HL-60/S4 treated with phorbol 12-myristate 13-acetate at 8.2 ng/mL for 4 days and 3 days (cell line): ENCODE results near the gene AMH.
"Not testable (repeated sequence)": the region's sequence is repeated elsewhere in the genome, so short reads cannot be mapped to it uniquely, and the experiment has no call there.

Experiments used
- in situ Hi-C: fragments of 300-500 bp; cut with MboI; formaldehyde crosslinking; loops from 2 replicates; pipeline ENCODE4 v1.15.0; 2022; ENCODE audit warnings: low sequenced_read_pairs

AMH gene

GRCh38 chr19:2268480-2268830 lies 19.3 kb downstream of the AMH start:
- in situ Hi-C loops: no loop called here

GRCh38 chr19:2268861-2269243 lies 19.7 kb downstream of the AMH start:
- in situ Hi-C loops: no loop called here

DNA sequence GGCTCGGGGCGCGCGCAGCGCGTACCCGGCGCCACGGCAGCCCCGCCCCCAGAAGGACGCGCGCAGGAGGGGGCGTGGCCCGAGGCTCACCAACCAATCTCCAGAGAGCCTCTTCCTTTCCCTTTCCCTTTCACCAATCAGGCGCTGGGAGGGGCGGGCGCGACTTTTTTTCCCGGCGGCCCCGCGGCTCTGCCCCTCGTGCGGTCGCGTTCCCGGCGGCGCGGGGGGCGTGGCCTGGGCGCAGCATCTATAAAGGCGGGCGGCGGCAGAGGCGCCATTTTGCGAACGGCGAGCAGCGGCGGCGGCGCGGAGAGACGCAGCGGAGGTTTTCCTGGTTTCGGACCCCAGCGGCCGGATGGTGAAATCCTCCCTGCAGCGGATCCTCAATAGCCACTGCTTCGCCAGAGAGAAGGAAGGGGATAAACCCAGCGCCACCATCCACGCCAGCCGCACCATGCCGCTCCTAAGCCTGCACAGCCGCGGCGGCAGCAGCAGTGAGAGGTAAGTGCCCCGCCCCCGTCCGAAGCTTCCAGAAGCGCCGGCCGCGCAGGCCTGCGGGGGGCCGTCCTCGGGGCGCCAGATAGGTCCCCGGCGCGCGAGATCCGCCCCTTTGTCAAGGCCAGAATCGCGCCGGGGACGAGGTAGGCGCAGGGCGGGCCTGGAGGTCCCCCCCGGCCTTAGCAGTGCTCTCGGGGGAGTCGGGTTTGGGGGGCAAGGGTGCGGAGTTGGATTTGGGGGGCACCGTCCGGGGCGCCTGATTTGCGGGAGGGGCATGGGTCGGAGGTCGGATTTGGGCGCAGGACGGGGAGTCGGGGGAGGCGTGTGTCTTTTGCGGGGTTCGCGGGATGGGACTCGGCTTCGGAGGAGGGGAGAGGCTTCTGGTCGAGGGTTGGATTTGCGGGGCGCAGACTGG lies 20.4 kb downstream of the AMH start:
- in situ Hi-C loops: no loop called here

DNA sequence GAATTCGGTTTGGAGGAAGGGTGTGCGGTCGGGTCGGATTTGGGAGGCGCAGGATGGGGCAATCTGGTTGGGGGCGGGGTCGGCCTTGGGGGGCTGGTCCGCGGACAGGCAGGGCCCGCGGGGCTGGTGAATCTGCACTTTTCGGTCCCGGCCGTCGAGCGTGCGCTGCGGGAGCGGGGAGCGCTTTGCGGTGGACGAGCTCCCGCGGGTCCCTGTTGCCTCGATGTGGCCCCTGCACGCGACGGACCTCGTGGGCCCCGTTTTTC lies 21.0 kb downstream of the AMH start:
- in situ Hi-C loops: no loop called here

DNA sequence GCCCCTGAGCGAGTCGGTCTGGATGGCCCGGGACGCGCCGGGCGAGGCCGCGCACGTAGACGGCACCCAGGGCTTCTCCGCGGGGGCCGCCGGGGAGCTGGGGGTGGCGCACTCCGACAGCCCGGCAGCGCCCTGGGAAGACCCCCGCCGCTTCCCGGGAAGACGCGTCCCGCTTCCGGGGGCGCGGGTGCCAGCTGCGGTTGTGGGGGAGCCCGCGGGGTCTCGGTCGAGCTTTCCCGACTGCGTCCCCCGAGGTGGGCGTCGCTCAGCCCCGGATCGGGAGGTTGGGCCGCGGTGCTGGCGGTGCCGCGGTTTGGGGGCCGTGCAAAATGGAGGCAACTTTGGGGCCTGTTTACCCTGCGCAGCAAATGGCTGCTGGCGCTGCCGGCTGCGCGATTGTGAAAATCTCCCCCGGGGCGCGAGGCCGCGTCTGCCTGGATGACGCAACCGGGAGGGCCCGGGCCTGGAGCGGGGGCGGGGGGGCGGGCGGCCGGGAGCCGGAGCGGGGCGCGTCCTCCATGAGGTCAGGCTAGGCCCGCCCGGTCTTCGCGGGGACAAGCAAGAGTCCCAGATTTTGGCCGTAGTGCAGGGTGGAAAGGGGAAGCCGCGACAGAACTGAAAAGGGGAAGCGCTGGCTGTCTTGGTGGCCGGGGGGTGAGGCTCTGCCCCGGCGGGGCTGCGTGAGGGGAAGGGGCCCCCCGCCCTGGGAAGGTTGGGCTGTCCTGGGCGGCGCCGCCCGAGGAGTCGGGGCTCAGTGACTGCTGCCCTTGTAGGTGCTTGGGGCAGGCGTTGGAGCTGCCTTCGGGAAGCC lies 21.5 kb downstream of the AMH start:
- in situ Hi-C loops: no loop called here

GRCh38 chr19:2271234-2272103 lies 22.3 kb downstream of the AMH start:
- in situ Hi-C loops: no loop called here

DNA sequence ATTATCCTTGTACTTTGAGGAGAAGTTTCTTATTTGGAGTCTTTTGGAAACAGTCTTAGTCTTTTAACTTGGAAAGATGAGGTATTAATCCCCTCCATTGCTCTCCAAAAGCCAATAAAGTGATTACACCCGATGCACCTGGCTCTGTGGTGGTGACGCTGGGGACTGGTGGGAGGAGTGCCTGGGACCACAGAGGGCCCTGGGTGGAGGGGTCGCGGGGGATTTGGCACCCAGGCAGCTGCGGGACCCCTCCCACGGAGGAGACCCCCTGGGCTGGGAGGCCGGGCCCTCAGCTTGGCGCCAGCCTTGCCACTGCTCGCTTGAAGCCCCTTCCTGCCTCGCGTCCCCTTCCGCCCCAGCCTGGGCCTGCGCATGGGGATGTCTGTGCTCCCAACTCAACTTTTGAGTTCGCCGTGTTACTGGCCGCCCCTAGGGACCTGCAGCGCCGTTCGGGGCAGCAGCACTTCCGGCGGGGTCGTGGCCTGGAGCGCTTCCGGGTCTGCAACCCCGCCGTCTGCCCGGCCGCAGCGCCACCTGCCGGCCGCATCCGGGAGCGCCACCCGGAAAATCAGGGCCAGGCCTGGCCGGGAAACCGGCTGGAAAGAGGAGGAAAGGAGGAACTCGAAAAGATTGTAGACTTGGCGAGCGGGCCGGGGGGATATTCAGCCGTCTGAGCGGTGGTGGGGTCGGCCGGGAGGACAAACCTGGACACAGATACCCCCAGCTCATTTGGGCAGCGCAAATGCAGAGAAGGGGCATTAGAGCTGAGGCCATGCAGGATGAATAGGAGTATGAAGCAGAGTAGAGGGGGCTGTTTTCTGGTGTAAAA lies 24.4 kb downstream of the AMH start:
- in situ Hi-C loops: no loop called here

DNA sequence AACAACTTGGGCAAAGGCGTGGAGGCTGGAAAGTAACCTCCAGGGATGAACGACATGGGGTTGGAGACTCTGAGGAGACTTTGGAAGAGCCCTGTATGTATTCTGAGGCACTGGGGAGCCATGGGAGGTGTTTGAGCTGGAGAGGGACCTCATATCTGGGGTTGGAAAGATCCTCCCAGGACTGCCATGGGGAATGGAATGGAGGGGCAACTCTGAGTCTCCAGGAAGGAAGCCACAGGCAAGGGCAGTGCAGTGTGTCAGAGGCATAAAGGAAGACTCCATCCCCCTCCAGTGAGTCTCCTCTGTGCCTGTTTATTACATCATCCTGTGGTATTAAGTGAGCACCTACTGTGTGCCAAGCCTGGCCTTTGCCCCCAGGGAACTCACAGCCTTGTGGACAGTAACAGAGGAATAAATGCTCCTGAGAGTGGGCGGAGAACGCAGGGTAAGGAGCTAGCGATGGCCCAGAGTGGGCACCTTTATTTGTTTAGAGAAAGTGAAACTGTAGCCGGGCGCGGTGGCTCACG lies 25.1 kb downstream of the AMH start:
- in situ Hi-C loops: no loop called here

GRCh38 chr19:2274931-2275535 lies 25.9 kb downstream of the AMH start:
- in situ Hi-C loops: no loop called here

GRCh38 chr19:2275588-2276428 lies 26.7 kb downstream of the AMH start:
- in situ Hi-C loops: no loop called here

- in situ Hi-C loops: no loop called here
Observed at GRCh38 chr19:2276429-2276986, 27.4 kb downstream of the AMH start.

GRCh38 chr19:2277138-2277537 lies 28.0 kb downstream of the AMH start:
- in situ Hi-C loops: no loop called here

DNA sequence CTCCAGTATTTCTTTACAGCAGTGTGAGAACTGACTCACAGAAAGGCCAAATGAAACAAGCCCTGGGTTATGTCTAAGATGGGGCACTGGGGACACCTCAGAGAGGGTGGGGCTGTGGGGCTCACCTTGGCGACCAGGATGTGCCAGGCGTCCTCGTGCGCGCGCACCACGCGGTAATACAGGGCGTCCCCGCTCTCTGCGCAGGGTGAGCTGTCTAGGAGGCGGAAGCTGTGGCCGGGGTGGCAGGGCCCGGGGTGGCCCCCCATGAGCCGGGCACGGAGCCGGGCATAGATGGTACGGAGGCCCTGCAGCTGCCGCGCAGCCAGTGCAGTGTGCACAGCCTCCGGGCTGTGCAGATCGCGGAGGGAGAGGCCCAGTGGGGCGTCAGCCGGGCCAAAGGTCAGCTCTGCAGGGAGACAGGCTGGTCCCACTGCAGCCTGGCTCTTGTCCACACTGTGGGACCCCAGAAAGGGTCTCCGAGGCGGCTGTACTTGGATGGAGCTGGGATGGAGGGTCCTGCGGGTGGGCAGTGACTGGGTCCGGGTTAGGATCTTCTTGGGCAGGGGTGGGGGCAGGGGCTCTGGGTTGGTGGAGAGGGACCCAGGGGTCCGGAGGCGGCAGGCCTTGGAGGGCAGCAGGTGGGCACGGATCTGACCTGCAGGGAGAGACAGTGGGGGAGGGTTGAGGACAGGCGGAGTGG lies 29.5 kb downstream of the AMH start:
- in situ Hi-C loops: no loop called here

- in situ Hi-C loops: no loop called here
Observed at GRCh38 chr19:2280633-2281264, 31.6 kb downstream of the AMH start.

DNA sequence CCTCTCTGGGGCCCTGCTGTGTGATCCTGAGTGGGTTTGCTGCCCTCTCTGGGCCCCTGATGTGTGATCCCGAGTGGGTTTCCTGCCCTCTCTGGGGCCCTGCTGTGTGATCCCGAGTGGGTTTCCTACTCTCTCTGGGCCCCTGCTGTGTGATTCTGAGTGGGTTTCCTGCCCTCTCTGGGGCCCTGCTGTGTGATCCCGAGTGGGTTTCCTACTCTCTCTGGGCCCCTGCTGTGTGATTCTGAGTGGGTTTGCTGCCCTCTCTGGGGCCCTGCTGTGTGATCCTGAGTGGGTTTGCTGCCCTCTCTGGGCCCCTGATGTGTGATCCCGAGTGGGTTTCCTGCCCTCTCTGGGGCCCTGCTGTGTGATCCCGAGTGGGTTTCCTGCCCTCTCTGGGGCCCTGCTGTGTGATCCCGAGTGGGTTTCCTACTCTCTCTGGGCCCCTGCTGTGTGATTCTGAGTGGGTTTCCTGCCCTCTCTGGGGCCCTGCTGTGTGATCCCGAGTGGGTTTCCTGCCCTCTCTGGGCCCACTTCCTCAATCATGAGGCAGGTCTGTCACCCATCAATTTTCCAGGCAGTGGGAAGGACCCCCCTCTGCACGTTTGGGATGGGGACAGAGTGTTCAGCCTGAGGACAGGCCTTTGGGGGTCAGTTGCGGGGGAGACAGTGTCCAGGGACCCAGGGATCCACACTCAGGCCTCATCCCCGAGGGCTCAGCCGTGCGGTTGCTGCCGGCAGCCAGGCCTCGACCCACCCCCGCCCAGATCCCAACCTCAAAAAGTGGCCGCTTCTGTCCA lies 32.3 kb downstream of the AMH start:
- in situ Hi-C loops: not testable (repeated sequence)

GRCh38 chr19:2282062-2282861 lies 33.1 kb downstream of the AMH start, which contains the start of gene PEAK3:
Gene PEAK3, minus strand, starts transcription at chr19:2282175. Its CDS starts 1,244 bp downstream, at chr19:2280931.
- in situ Hi-C loops: no loop called here
